ENCODE results near the gene RALGAPA1. TPM values are rescaled to one million over a fixed set of nuclear protein-coding genes. Genes with fewer than 3 reads are reported as not detected.
A peak's percentile ranks its signal among the peaks of the same experiment; 100 is the strongest.
"Not testable (repeated sequence)": the region's sequence is repeated elsewhere in the genome, so short reads cannot be mapped to it uniquely, and the experiment has no call there.

Gene RALGAPA1
- polyA plus RNA-seq, 10 donors = 21.1 to 36.1 (median 28.8) TPM

DNA sequence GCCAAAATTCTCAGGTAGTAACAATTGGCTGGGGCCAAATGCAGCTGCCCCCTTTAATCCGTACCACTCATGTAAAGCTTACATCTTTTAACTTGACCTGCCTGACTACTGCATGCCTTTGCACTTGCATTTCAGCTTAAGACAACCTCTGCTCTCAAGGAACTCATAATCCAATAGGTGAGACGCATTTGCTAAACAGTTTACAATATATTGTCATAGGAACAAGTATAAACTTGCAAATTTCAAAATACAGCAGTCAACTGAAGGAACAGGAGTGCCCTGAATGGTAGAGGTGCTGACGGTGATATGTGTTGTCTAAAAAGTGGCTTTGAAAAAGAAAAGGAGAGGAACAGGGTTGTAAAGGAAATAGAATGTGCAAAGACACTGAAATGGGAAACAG lies 13.4 kb upstream of the RALGAPA1 start:
- no peak for DNase-seq

DNA sequence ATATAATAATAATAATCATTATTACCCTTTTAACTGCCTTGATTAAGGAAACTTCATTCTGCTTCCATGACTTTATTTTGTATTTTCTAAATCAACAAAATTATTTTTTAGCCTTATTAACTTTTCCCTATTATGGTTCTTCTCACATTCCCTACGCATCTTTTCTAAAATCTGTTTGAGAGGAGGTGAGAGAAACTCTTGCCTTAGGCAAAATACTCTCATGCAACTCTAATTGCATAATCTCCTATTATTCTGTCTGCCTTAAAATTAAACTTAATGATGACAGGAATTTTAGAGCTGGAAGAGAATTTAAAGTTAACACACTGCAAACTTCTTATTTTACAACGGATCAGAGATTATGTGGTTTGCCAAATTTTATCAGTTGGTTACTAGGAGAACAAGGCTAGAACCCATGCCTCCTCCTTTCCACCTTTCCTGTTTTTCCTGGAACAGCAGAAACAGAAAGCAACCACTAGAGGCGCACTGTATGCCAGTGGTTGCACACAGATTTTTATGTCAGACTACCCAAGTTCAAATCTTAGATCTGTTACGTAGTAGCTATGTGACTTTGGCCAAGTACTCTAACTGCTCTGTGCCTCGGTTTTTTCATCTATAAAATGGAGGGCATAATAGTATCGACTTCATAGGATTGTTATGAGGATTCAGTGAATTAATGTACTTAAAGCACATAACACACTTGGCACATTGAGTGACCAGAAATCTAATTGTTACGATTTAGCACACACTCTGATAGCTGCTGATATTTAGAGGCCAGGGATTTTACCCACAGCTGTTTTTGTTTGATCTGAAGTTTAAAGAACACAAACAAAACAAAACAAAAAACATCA lies 12.7 kb upstream of the RALGAPA1 start:
- peak in 1 of 3 donors; percentile 22 for DNase-seq

DNA sequence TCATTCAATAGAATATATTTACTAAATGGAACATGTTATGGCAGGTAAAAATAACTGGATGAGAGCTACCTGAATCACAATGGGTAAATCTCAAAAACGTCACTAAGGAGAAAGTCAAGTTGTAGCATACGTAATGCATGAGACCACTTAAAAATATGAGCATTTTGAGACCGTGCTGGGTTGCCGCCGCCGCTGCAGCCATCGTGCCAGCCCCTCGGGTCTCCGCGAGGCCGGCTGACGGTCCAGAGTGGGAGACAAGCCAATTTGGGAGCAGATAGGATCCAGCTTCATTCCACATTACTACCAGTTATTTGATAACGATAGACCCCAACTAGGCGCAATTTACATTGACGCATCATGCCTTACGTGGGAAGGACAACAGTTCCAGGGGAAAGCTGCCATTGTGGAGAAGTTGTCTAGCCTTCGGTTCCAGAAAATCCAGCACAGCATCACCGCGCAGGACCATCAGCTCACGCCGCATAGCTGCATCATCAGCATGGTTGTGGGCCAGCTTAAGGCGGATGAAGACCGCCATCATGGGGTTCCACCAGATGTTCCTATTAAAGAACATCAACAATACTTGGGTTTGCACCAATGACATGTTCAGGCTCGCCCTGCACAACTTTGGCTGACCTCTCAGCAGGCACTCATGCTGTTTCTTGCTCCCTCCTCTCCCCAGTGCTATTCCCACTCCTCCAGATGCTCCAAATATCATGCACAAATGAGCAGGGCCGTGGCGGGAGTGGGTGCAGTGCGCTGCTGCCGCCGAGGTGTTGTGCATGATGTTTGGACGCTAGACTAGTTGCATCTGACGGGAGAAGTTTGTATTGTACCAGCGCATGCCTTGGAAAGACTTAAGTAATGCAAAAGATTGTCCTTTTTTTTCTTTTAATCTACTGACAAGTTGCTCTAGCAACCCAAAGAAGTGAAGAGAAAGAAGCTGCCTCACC lies 10.8 kb upstream of the RALGAPA1 start:
- DNase-seq = no peak

DNA sequence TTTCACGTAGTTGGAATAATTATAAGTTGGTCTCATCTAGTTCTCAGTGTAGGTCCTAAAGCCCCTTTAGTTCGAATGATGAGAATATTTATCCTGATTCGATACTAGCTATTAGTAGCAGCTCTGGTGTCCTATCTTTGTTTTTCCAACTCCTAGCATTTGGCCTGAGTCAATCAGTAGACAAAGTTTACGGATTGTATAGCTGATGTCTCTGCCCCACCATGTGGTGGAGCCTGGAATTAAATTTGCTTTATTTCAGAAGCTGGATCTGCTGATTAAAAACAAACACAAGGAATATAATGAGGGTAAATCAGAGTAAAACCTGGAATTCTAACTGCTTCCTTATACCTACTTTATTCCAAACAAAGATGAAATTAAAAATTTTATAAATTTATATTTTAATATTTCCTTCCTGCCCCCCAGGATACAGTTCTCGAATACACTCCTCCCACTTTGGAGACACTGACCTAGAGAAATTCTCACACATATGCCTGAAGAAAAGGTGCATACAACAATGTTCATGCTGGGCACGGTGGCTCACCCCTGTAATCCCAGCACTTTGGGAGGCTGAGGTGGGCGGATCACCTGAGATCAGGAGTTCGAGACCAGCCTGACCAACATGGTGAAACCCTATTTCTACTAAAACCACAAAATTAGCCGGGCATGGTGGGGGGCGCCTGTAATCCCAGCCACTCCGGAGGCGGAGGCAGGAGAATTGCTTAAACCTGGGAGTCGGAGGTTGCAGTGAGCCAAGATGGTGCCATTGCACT lies 9.4 kb upstream of the RALGAPA1 start:
- DNase-seq = peak in 2 of 3 donors; percentile 32 to 57

DNA sequence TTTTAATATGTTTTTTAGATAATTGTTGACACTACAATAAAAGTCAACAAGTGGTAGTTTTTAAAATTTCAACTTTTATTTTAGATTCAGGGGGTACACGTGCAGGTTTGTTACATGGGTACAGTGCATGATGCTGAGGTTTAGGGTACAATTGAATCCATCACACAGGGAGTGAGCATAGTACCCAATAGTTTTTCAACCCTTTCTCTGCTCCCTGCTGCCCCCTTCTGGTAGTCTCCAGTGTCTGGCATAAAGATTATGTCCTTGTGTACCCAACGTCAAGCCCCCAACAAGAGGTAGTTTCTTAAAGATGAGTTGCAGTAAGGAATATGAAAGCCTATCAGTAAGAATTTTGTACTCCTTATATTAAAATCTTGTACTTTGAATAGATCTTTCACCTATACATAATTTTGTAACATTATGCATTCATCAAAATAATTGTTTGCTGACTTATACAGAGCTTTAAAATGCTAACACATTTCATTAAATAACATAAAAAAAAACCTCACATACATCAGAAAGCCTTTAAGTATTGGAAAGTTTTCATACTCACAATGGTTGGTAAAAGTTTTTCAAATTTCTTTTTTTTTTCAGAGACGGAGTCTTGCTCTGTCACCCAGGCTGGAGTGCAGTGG lies 5.4 kb upstream of the RALGAPA1 start:
- peak in 1 of 3 donors; percentile 32 for DNase-seq

DNA sequence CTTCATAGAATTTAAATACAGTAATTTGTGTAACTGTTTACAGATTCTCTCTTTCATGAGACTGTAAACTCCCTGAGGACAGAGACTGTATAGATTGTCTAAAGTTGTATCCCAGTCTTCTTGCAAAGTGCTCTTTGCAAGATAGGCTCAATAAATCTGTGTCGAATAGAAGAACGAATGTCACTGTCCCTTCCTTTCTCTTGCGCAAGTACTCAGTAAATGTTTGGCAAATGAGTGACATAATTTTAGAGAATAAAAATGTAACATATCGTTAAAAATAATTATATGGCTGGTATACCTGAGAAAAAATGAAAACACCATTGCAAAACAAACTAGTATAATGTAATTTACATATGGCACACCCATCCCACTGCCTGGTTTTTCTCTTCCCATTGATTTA lies 1.9 kb upstream of the RALGAPA1 start:
- no peak for DNase-seq

DNA sequence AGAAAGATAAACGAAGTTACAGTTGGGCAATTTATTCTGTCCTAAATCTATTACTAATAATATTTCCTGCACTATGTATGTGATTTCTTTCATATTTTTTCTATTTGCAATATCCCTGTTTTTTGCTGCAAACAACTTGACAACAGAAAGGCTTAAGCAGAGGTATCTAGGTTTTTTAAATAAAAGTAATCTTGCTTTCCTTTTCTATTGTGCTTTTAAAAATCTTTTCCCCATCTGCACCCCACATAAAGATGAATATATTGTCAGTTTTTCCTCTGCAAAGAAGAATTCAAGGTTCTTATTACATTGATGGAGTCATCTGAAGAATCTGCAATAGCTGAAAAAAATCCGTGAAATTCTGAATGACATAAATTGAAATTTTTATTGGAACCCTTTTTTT lies 502 bp upstream of the RALGAPA1 start:
- DNase-seq = no peak

DNA sequence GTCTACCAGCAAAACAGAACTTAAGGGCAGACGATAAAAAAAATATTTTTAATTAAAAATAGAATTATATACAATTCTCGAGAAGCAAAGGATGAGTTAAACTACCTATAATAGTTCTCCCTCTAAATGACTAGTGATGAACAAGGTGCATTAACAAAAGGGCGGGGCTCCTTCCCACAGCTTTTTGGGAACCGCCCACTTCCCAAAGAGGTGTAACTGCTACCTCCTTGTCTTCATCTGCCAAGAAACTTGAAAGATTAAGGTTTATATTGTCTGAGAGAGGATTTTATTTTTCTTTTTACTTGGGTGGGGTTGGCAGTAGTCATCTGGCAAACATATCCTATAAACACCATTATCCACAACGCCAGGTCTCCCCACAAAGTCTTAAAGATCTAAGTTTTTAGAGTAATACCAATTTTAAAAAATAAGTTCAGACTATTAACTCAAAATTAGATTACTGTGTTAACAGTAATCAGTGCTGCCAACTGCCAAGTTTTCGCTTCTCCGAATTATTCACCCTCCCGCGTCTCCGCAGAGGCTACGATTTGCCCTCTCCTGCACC lies 938 bp downstream of the RALGAPA1 start:
- peak in 1 of 3 donors; percentile 18 for DNase-seq

DNA sequence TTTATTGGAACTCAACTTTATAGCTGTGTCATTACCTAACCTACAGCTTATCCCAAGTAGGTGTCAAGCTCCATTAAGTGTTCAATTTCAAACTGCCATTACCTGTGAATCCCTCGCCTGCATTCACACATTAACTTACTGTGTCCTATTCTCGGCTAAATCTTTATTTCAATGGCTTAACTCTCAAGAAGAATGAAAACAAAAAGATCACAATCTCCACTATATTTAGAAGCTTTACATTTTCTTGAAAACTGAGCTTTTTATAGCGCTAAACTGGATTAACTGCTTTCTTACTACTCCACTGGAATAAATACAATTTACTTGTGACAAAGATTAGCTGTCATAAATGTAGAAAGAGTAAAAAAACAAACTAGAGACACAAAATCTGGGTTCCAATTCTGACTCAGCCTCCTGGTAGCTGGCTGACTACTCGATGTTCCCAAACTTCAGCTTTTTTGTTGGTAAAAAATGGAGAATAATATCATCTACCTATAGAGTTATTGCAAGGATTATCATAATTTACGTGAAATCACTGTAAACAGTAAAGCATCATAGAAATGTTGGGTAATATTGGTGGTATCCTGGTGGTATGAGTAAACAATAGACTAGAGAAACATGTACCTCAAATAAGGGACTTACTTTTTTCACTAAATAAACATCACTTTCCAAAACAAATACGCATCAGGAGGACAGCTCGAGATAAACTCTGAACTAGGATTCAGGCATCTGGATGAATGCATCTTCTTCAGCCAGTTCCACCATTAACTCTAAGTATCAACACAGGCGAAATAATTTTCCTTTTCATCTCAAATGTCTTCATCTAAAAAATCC lies 1.7 kb downstream of the RALGAPA1 start:
- no peak for DNase-seq

DNA sequence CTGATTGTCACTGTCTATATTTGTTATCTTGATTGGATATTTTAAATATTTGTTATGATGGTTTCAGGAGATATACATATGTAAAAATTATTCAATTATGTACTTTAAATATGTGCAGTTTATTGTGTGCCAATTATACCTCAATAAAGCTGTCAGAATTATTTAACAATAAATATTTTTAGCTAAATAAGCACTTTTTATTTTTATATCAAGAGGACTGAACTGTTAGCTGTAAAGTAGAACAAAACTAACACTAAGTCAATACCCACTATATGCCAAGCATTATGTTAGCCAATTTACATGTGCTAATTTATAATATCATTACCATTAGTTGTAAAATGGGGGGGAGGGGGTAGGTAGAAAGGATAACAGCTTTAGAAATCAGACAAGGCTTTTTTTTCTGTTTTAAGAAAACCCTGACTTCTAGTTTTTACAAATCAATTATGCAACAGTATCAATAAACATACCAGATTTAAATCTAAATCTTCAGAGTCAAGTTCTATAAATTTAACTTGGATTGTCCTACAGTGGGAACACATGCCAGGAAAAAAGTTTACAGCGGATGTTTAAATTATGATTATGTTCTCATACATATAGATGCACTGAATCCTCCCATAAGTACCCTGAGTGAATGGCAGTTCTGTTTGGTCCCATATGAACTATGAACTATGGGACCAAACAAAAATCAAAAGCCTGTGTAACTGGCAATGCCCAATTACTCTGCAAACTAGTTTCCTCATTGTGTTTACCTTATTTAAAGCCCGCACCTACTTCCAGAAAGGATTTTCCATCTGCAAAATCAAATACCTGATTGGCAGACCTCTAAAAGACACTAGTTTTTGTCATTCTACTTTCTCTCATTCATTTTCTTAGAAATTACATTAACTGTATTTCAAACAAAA lies 2.8 kb downstream of the RALGAPA1 start:
- DNase-seq = no peak

DNA sequence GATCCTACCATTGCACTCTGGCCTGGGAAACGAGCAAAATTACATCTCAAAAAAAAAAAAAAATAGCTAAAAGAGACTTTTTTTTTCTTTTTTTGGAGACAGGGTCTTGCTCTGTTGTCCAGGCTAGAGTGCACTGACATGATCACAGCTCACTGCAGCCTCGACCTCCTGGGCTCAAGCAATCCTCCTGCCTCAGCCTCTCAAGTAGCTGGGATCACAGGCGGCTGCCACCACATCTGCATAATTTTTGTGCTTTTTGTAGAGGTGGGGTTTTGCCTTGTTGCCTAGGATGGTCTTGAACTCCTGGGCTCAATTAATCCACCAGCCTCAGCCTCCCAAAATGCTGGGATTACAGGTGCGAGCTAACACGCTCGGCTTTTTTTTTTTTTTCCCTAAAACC lies 11.3 kb downstream of the RALGAPA1 start:
- no peak for DNase-seq

DNA sequence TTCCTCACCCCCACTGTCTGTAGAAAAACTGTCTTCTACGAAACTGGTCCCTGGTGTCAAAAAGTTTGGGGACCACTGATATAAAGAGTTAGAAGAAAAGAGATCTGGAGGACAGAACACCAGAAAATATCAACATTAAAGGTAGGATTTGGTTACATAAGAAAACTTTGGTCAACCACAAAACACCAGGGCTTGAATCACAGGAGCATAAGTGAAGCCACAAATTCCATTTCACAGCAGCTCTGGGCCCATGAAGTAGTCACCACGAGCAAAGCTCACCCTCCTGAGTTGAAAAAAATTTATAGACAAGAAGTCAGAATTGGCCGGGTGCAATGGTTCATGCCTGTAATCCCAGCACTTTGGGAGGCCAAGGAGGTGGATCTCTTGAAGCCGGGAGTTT lies 19.4 kb downstream of the RALGAPA1 start:
- no peak for DNase-seq

DNA sequence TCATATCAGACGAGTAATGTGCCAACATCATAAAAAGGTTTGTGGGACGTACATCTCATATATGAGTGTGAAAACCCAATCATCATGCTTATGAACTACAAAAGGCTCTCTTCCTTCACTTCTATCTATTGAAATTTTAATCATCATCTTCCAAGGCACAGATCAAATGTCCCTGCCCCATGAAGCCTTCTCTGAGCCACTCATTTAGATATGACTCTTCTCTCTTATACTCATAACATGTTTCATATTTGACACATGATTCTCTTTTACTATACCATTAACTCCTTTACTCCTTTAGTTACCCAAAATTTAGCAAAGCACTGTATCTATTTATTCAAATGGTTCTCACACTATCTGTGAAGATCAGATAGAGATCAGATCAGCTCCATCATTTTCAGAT lies 22.2 kb downstream of the RALGAPA1 start:
- no peak for DNase-seq

DNA sequence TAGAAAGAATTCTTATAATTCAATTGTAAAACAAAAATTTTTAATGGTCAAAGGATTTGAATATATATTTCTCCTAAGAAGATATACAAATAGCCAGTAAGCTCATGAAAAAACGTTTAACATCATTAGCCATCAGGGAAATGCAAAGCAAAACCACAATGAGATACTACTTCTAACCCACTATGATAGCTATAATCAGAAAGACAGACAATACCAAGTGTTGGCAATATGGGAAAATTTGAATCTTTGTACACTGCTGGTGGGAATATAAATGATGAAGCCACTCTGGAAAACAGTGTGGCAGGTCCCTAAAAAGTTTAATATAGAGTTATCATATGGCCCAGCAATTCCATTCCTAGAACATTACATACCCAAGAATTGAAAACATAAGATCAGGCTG lies 25.4 kb downstream of the RALGAPA1 start:
- no peak for DNase-seq

DNA sequence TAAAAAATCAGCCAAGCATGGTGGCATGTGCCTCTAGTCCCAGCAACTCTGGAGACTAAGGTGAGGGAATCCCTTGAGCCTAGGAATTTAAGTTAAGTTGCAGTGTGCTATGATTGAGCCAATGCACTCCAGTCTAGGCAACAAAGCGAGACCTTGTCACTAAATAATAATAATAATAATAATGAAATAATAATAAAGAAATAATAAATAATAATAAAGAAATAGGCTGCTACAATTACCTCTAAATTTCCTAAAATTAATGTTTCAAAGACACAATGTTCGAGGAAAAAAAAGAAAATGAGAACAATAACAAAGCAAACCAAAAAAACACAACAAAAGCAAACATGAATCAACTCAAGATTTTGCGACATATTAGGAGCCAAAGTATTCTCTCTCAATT lies 29.7 kb downstream of the RALGAPA1 start:
- DNase-seq = no peak

DNA sequence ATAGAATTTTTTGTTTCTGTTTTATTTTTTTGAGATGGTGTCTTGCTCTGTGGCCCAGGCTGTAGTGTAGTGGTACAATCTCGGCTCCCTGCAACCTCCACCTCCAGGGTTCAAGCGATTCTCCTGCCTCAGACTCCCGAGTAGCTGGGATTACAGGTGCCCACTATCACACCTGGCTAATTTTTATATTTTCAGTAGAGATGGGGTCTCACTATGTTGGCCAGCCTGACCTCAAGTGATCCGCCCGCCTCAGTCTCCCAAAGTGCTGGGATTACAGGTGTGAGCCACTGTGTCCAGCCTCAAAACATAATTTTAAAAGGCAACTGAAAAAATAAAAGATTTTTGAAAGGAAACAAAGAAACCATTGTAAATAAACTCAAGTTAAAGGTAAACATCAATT lies 31.5 kb downstream of the RALGAPA1 start:
- DNase-seq = not testable (repeated sequence)

DNA sequence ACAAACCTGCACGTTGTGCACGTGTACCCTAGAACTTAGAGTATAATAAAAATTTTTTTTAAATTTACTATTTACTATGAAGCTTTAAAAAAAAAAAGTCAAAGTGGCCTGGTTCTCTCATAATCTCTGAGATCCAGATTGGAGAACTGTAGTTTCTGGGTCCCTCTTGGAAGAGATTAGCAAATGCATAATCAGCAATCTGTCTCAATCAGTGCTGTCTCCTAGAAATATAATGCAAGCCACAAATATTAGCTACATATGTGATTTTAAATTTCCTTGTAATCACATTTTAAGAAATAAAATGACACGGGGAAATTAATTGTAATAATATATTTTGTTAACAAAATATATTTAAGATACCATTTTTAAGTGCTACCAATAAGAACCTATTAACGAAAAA lies 32.3 kb downstream of the RALGAPA1 start:
- DNase-seq = no peak

DNA sequence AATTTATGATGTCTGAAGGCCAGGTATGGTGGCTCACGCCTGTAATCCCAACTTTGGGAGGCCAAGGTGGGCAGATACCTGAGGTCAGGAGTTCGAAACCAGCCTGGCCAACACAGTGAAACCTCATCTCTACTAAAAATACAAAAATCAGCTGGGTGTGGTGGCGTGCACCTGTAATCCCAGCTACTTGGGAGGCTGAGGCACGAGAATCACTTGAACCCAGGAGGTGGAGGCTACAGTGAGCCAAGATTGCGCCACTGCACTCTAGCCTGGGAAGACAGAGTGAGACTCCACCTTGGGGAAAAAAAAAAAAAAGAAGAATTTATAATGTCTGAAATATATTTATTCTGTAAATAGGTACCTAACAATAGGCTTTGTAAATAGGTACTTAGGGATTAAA lies 33.0 kb downstream of the RALGAPA1 start:
- not testable (repeated sequence) for DNase-seq

DNA sequence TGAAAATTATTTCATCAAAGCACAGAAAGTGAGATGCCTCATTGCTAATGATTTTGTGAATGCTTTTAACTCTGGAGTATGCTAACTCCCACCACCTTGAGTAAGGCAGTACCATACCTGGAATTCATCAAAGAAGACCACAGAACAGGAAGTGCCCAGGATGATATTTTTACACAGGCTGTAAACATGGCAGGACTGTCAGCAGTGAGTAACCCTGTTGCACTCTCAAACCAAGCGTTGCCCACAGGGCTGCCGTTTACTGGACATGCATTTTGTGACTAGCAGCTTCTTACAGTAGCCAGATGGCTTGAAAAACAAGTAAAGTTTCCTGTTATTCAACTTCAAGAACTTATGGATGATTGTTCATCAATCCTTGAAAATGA lies 42.4 kb downstream of the RALGAPA1 start:
- DNase-seq = no peak

All from muscle of back (tissue), 11 donors.